ENCODE data around the gene ATRNL1.

Gene ATRNL1

GRCh38 chr10:115969591-115969990 lies 876.4 kb downstream of the ATRNL1 start:
- Histone ChIP-seq H3F3A (ENCODE audit: control insufficient read depth, insufficient read depth) (no peaks in the 10 kb centered on the region), H3K27me3 (ENCODE audit: control insufficient read depth, low read length) (no peaks in the 10 kb centered on the region), H3K9me2 (replicated peaks; ENCODE audit: control insufficient read depth, low read length) (no peaks in the 10 kb centered on the region), H3K79me2 (ENCODE audit: control insufficient read depth, low read length) (no peaks in the 10 kb centered on the region), H3K4me1 (ENCODE audit: control insufficient read depth, low read length) (no peaks in the 10 kb centered on the region), H3K4me2 (ENCODE audit: low read length) (no peak overlapping the region), H3K9me3 (ENCODE audit: control insufficient read depth, insufficient read depth, low read length) (no peaks in the 10 kb centered on the region), H3K4me3 (ENCODE audit: low read length) (no peak overlapping the region), H3K36me3 (ENCODE audit: control insufficient read depth, low read length) (no peaks in the 10 kb centered on the region), H3K27ac (ENCODE audit: low read depth, low read length) (no peak overlapping the region), H4K20me1 (ENCODE audit: control insufficient read depth, insufficient read depth, low read depth, low read length) (no peaks in the 10 kb centered on the region)
- TF ChIP-seq CTCF (IDR thresholded peaks at IDR 0.05; ENCODE audit: low read depth, low read length, poor library complexity, severe bottlenecking) (no peak), EZH2phosphoT487 (IDR thresholded peaks at IDR 0.05; ENCODE audit: borderline replicate concordance, low read length) (no peak)

- Histone ChIP-seq H3K36me3 (ENCODE audit: control insufficient read depth, low read length) (no peaks in the 10 kb centered on the region), H3K9me3 (ENCODE audit: control insufficient read depth, insufficient read depth, low read length) (no peaks in the 10 kb centered on the region), H3K27me3 (ENCODE audit: control insufficient read depth, low read length) (no peaks in the 10 kb centered on the region), H3K27ac (ENCODE audit: low read depth, low read length) (no peak overlapping the region), H3K79me2 (ENCODE audit: control insufficient read depth, low read length) (no peaks in the 10 kb centered on the region), H3K4me2 (ENCODE audit: low read length) (no peak overlapping the region), H4K20me1 (ENCODE audit: control insufficient read depth, insufficient read depth, low read depth, low read length) (no peaks in the 10 kb centered on the region), H3K4me3 (ENCODE audit: low read length) (no peak overlapping the region), H3K4me1 (ENCODE audit: control insufficient read depth, low read length) (no peaks in the 10 kb centered on the region), H3F3A (ENCODE audit: control insufficient read depth, insufficient read depth) (no peaks in the 10 kb centered on the region), H3K9me2 (replicated peaks; ENCODE audit: control insufficient read depth, low read length) (no peaks in the 10 kb centered on the region)
- no peak for TF ChIP-seq CTCF (IDR thresholded peaks at IDR 0.05; ENCODE audit: low read depth, low read length, poor library complexity, severe bottlenecking)
- no peak for TF ChIP-seq EZH2phosphoT487 (IDR thresholded peaks at IDR 0.05; ENCODE audit: borderline replicate concordance, low read length)
Measured at GRCh38 chr10:115971921-115972320, 878.8 kb downstream of the ATRNL1 start.

GRCh38 chr10:115972426-115972825 lies 879.3 kb downstream of the ATRNL1 start:
- Histone ChIP-seq H3K36me3 (ENCODE audit: control insufficient read depth, low read length) (no peaks in the 10 kb centered on the region), H3F3A (ENCODE audit: control insufficient read depth, insufficient read depth) (no peaks in the 10 kb centered on the region), H3K9me3 (ENCODE audit: control insufficient read depth, insufficient read depth, low read length) (no peaks in the 10 kb centered on the region), H3K4me1 (ENCODE audit: control insufficient read depth, low read length) (no peaks in the 10 kb centered on the region), H3K4me3 (ENCODE audit: low read length) (no peak overlapping the region), H4K20me1 (ENCODE audit: control insufficient read depth, insufficient read depth, low read depth, low read length) (no peaks in the 10 kb centered on the region), H3K79me2 (ENCODE audit: control insufficient read depth, low read length) (no peaks in the 10 kb centered on the region), H3K27me3 (ENCODE audit: control insufficient read depth, low read length) (no peaks in the 10 kb centered on the region), H3K4me2 (ENCODE audit: low read length) (no peak overlapping the region), H3K27ac (ENCODE audit: low read depth, low read length) (no peak overlapping the region), H3K9me2 (replicated peaks; ENCODE audit: control insufficient read depth, low read length) (no peaks in the 10 kb centered on the region)
- no peak for TF ChIP-seq EZH2phosphoT487 (IDR thresholded peaks at IDR 0.05; ENCODE audit: borderline replicate concordance, low read length)
- TF ChIP-seq CTCF (IDR thresholded peaks at IDR 0.05; ENCODE audit: low read depth, low read length, poor library complexity, severe bottlenecking), result no peak

GRCh38 chr10:115974351-115974750 lies 881.2 kb downstream of the ATRNL1 start:
- no peak for TF ChIP-seq EZH2phosphoT487 (IDR thresholded peaks at IDR 0.05; ENCODE audit: borderline replicate concordance, low read length)
- TF ChIP-seq CTCF (IDR thresholded peaks at IDR 0.05; ENCODE audit: low read depth, low read length, poor library complexity, severe bottlenecking), result no peak
- no peaks in the 10 kb centered on the region for H3K79me2 ChIP-seq (ENCODE audit: control insufficient read depth, low read length)
- H3K27me3 ChIP-seq (ENCODE audit: control insufficient read depth, low read length), result no peaks in the 10 kb centered on the region
- H3K9me3 ChIP-seq (ENCODE audit: control insufficient read depth, insufficient read depth, low read length), result no peaks in the 10 kb centered on the region
- H3K4me1 ChIP-seq (ENCODE audit: control insufficient read depth, low read length), result no peaks in the 10 kb centered on the region
- no peak overlapping the region for H3K4me2 ChIP-seq (ENCODE audit: low read length)
- no peak overlapping the region for H3K27ac ChIP-seq (ENCODE audit: low read depth, low read length)
- H4K20me1 ChIP-seq (ENCODE audit: control insufficient read depth, insufficient read depth, low read depth, low read length), result no peaks in the 10 kb centered on the region
- H3K36me3 ChIP-seq (ENCODE audit: control insufficient read depth, low read length), result no peaks in the 10 kb centered on the region
- no peaks in the 10 kb centered on the region for H3F3A ChIP-seq (ENCODE audit: control insufficient read depth, insufficient read depth)
- no peak overlapping the region for H3K4me3 ChIP-seq (ENCODE audit: low read length)
- H3K9me2 ChIP-seq (replicated peaks; ENCODE audit: control insufficient read depth, low read length), result no peaks in the 10 kb centered on the region

Measured in DOHH2 (cell line).